H1 (cell line): Measurements from ENCODE around the gene EEIG1. TPM values are rescaled to one million over a fixed set of nuclear protein-coding genes. Genes with fewer than 3 reads are reported as not detected.

ENCODE experiments used
- CHD7 ChIP-seq: fragments of 300-600 bp; sonication (generic); IDR thresholded peaks from 2 replicates; pipeline ENCODE4 v1.7.1; 2012; ENCODE audit warnings: low read length, moderate library complexity, mild to moderate bottlenecking, inconsistent platforms; ENCODE audit not compliant: insufficient replicate concordance
- polyA plus RNA-seq, 7 experiments: library from polyadenylated mRNA; depleted of rRNA in 3 of 7; stranded (reverse) in 5 of 7; unstranded in 2 of 7; fragments of >200 nt in 5 of 7; fragments of 200-250 nt in 2 of 7; gene quantifications; 1 replicate in 5 of 7; 2 replicates in 1 of 7; 4 replicates in 1 of 7; pipeline versions ENCODE4 v1.2.1 to v1.2.3, GENCODE V29; 2011 to 2013; ENCODE audit warnings: missing spikeins in 2 of 7, mixed read lengths in 2 of 7
- total RNA-seq: library from RNA; stranded (reverse); fragmentation: NEBNext Ultra II Directional; extraction: Animal tissue kit (Norgen Biotek cat#: 25700); gene quantifications from 2 replicates; pipeline ENCODE4 v1.2.1, GENCODE V29; 2021

Gene EEIG1
- total and polyA plus RNA-seq, 2 of the 8 experiments (the other 6 are each of a cell fraction or from before 2014, with no cell fraction given) = 29.8 to 50.8 TPM

- no peak for TF ChIP-seq CHD7
These were observed 25.1 kb upstream of the EEIG1 start (continued) for GRCh38 chr9:128005923-128006322.
